Mesenteric fat pad (tissue), 1 donor: ENCODE results near the gene MAGI2. TPM values are rescaled to one million over a fixed set of nuclear protein-coding genes. Genes with fewer than 3 reads are reported as not detected.
"Not testable (repeated sequence)": the region's sequence is repeated elsewhere in the genome, so short reads cannot be mapped to it uniquely, and the experiment has no call there.

Experiments used
- DNase-seq: peaks from one replicate; pipeline ENCODE4 v3.0.0-alpha.2; 2020; ENCODE audit warnings: low spot score
- total RNA-seq: library from RNA; stranded (reverse); fragmentation: NEBNext Ultra II Directional; extraction: Animal tissue kit (Norgen Biotek cat#: 25700); gene quantifications from one replicate; pipeline ENCODE4 v1.2.1, GENCODE V29; 2021
- donor health status: DM: yes; HTN: yes; CAD: no.

Gene MAGI2
- total RNA-seq, 1 donor from 2014 or later, result 9.7 TPM

DNA sequence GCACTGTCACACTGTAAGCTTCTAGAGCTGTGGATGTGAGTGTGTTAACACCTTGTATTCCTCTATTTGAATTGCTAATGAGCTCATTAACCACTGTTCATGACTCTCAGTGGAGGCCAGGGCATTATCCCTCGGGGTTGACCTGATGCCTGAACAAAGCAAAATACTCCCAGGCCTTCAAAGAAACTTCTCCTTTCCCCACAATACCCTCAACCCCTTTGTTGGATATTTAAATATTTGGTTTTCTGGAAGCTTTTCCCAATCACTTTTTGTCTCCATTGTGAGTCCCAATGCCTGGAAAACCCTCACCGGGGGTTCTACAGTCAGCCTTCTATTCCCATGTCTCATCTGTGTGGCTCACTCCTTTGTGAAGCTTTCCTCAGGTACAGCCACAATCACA is 874.8 kb downstream of the MAGI2 start:
- DNase-seq, result no peak

DNA sequence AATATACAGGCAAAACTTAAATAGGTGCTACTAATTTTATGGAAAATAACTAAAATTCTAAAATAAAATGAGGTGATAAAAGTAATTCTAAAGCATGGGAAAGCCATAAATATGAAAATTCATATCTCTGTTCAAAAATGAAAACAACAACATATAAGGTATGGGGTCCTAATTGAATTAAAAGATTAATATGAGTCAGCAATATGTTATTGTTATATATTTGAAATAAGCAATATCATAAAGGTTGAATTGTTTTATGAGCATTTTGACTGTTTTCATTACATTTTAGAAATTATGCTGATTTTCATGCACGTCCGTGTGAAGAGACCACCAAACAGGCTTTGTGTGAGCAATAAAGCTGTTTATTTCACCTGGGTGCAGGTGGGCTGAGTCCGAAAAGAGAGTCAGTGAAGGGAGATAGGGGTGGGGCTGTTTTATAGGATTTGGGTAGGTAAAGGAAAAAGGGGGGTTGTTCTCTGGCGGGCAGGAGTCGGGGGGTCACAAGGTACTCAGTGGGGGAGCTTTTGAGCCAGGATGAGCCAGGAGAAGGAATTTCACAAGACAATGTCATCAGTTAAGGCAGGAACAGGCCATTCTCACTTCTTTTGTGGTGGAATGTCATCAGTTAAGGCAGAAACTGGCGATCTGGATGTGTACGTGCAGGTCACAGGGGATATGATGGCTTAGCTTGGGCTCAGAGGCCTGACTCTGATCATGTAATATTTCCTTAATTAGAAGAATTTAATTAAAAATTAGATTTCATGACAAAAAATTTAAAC is 876.1 kb downstream of the MAGI2 start:
- not testable (repeated sequence) for DNase-seq

GRCh38 chr7:78576236-78576635 is 877.2 kb downstream of the MAGI2 start:
- DNase-seq, result no peak

DNA sequence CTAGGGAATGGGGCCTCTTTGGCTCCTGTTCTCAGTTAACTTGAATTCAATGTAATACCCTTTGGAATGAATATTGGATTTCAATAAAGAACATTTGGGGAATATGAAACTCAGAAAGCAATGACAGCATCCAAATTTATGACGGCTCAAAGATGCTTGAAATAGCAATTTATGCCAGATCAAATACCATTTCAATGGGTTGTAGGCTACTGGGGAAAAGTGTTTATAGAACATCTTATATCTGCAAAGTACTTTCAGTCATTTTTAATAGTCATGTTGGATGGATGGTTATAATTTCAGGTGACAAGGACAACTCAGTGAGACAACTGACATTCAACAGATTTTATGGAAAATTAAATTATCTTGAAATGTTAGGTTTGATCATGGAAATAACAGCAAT is 882.2 kb downstream of the MAGI2 start:
- DNase-seq, result no peak

DNA sequence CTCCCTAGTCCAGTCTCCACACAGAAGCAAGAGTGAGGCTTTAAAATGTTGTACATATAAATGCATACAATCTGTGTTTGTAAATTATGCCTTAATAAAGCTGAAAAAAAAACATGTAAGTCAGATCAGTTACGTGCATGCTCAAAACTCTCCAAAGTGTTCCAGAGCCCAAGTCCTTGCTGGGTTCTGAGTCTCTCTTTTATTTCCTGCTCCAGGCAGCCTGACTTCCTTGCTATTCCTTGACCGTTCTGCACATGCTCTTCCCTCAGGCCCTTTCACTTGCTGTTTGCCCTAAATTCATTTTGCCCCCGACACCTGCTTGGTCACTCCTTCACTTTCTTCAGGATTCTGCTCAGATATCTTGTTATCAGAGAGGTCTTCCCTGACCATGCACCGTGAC is 884.8 kb downstream of the MAGI2 start:
- no peak for DNase-seq

GRCh38 chr7:78567836-78568235 is 885.6 kb downstream of the MAGI2 start:
- no peak for DNase-seq

- no peak for DNase-seq
Measured at GRCh38 chr7:78565784-78566183, 887.7 kb downstream of the MAGI2 start.

- DNase-seq, result no peak
Measured at GRCh38 chr7:78563191-78563590, 890.3 kb downstream of the MAGI2 start.

GRCh38 chr7:78562191-78562590 is 891.3 kb downstream of the MAGI2 start:
- no peak for DNase-seq

- DNase-seq, result no peak
Measured at GRCh38 chr7:78558566-78558965, 894.9 kb downstream of the MAGI2 start.

- DNase-seq, result no peak
Measured at GRCh38 chr7:78543976-78544375, 909.5 kb downstream of the MAGI2 start.

- DNase-seq, result no peak
Measured at GRCh38 chr7:78542981-78543380, 910.5 kb downstream of the MAGI2 start.

GRCh38 chr7:78542541-78542940 is 910.9 kb downstream of the MAGI2 start:
- no peak for DNase-seq

DNA sequence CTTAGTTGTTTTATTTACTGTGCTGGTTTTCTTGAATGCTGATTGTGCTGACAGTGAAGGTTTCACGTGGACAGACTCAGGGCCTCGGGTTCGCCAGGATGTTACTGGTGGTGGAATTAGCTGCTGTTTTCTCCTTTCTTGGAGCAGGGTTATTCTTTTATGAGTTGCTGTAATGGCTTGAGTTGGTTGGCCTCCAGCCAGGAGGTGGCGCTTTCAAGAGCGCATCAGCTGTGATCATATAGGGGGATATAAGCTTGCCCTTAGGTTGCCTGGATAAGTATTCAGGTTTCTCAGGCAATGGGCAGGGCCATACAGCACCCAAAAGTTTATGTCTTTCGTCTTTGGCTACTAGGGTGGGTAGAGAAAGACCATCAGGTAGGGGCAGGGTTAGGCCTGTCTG is 913.6 kb downstream of the MAGI2 start:
- no peak for DNase-seq

GRCh38 chr7:78535655-78536054 is 917.8 kb downstream of the MAGI2 start:
- DNase-seq, result no peak

- no peak for DNase-seq
Measured at GRCh38 chr7:78530351-78530750, 923.1 kb downstream of the MAGI2 start.

GRCh38 chr7:78529392-78529791 is 924.1 kb downstream of the MAGI2 start:
- no peak for DNase-seq

DNA sequence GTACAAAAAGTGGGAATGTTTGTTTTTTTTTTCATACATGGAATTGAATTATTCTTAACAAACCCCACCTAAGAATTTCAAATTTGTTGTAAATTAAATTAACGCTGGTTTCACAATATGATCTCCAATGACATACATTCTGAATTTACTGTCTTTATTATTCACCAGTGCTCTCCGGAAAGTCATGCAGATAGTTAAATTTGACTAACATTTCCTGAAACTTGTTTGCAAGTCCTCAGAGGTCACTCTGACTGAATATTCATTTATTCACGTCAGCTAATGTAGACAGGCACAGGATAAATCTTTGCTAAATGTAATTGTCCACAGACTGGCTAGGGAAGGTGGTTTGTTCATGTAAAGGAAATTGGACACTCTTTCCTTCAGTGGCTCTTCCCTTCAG is 924.5 kb downstream of the MAGI2 start:
- no peak for DNase-seq

DNA sequence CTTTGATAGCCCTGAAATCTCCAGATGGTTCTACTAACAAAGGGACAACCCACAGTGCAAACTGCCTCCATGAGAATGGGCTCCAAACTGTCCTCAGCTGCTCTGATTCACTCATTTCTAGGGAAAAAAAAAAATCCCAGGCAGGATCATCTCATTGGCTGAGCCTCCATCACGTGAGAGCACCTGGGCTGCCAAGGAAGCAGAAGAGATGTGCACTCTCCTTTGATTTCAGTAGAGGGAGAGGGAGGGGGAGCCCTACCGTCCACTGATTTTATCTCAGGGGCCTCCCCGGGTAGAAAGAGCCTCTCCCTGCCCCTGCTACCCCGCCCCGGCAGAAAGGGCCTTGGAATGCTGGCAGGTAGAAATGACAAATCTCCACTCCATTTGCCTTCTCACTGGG is 929.5 kb downstream of the MAGI2 start:
- no peak for DNase-seq

GRCh38 chr7:78521961-78522360 is 931.5 kb downstream of the MAGI2 start:
- no peak for DNase-seq

GRCh38 chr7:78516450-78516849 is 937.0 kb downstream of the MAGI2 start:
- no peak for DNase-seq

DNA sequence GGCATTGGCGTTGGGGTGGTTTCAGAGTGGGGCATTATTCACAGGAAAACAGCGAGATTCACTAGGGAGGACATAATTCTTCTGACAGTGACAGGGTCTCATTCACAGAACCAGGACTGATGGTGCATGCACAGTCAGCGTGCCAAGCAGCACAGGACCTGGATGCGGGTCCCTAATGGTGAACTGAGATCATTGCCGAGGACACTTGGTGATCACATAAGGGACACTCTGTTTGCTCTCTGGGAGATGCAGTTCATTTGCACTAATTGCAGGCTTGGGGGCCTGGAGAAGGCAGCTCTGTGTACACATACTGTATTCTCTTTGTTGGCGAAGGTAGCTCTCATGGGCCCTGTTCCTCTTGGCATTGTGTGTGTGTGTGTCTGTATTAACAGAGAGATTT is 938.8 kb downstream of the MAGI2 start:
- DNase-seq, result no peak

DNA sequence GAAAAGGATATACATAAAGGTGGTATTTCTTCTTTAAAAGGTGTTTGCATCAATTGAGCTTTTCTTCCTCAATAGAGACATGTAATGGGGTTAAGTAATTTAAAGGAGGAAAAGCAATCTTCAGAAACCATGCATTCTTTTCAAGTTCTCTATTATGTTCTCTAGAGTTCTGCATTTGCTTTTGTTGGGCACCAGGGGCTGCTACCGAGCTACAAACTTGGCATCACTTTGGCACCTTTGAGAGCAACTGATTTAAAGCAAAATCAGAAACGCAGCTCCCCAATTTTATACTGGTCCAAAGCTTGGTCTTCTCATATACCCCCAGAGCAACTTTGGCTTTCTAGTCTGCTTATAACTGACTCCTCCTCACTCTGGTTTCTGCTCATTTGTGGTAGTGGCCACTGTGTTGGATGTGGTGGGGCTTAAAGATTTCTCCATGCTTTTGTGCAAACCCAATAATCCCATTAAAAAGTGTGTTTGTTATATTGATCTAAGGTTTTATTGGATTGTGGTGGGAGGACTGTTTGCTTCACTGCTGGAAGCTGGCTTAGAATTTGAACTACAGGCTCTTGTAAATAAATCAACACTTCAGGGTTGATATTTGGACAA is 942.8 kb downstream of the MAGI2 start:
- no peak for DNase-seq
